Right lung (tissue), 10 donors: Measurements from ENCODE around the gene TGM4. TPM values are rescaled to one million over a fixed set of nuclear protein-coding genes. Genes with fewer than 3 reads are reported as not detected.
"Not testable (repeated sequence)": the region's sequence is repeated elsewhere in the genome, so short reads cannot be mapped to it uniquely, and the experiment has no call there.

Experiments used
- DNase-seq, 2 donors: peaks; one replicate each; pipeline ENCODE4 v3.0.0-alpha.2; 2013
- long read RNA-seq, 8 donors: transcript quantifications; one replicate each; lab custom pipeline, GENCODE V29; 2026
- polyA plus RNA-seq, 5 donors: library from polyadenylated mRNA; unstranded; fragments of 120-200 nt; gene quantifications; one replicate each; pipeline versions ENCODE4 v1.2.1 to v1.2.3, GENCODE V29; 2013; ENCODE audit warnings: inconsistent platforms in 1 of 5, low replicate concordance in 1 of 5; ENCODE audit not compliant: insufficient read length in 5 of 5, insufficient read depth in 1 of 5

Gene TGM4
- polyA plus RNA-seq, result under 1 TPM in 4 of 5 donors, not detected in 1; 0.03 to 0.09 (median 0.05) TPM
- long read RNA-seq, donor 1, result 0 reads
- long read RNA-seq, donor 2, partial matches to known transcripts, result 28 of 28 reads
- long read RNA-seq, donor 2, other reads (novel, unspliced or antisense), result 0 of 28 reads
- long read RNA-seq, donor 3, result 0 reads
- long read RNA-seq, donor 4, result 0 reads
- long read RNA-seq, donor 5, result 0 reads
- long read RNA-seq, donor 6, partial matches to known transcripts, result 30 of 30 reads
- long read RNA-seq, donor 6, other reads (novel, unspliced or antisense), result 0 of 30 reads
- long read RNA-seq, donor 7, result 0 reads
- long read RNA-seq, donor 8, result 0 reads

DNA sequence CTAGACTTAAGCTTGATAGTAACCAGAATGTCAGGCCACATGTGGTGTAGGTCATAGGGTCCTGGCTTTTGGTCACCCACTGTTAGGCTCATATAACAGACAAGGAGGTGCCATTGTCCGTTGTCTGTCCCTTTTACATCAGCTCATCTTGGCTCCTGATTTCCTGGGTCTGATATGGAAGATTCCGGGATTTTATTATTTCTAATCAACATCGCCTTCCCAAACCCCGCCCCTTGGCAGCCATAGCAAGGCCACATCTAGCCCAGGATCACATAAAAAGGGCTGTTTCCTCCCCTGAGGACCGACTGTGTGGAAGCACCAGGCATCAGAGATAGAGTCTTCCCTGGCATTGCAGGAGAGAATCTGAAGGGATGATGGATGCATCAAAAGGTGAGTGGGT, at the start of gene TGM4:
Gene TGM4 (plus strand): TSS at position 301 of the 400 bp plus-strand sequence. CDS start 71 bp downstream, at position 372.
- DNase-seq, result no peak

DNA sequence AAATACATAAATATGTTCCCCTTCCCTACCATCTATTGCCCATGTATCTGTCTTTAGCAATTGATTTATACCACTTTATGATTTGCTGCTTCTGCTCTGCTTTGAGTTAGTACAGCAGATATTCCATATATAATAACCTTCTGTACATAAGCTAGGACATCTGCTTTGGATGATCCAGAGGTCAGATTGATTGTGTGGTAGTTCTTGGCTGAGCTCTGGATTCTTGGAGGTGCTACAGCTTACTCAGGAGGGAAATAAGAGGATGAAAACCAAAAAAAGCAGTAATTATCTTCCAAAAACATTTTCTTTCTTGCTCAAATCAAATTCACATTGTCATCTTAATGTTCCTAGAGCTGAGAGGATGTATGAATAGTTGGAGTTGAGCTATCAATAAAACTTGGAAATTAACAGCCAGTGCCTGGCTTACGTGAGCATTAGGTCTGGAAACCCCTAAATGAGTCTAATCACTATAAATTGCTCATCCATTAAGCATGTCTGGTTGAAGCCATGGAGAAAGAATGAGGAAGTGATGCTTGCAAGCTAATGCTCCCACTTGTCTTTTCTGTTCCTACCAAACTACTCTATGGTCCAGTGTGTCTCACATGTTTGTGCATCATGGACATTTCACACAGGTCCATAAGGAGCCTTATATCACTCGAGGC, 49.0 kb upstream of the TGM4 start:
- no peak for DNase-seq

DNA sequence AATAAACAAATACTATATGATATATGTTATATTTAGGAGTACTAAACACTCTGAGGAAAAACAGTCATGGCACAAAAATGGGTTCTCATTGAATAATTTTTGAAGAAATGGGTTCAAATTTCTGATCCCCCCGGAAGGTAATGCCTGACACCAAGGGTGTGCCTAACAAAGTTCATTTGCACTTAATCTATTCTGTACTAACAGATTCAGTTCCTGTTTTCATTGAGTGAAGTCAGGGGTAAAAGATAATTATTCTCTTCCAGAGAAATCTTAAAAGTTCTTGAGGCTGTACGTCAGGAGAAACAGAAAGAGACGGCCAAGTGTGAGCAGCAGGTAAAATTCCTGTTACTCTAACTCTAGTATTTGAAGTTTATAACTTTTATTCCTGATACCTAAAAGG, 47.2 kb upstream of the TGM4 start:
- no peak for DNase-seq

DNA sequence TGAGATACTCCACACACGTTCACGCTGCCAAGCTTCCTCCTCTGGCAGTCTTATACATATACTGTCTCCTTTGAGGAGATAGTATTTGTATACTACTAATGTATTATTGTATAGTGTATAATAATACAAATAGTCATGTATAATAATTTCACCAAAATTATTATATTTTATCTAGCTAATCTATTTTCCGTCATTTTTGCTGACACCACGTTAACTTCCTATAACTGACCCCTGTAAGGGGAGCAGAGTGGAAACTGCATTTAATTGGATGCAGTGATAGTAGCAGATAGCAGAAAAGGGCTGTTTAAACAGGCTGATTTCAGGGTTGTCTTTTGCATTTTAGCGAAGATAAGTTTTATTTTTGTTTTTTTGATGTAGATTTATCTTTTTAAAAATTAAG, 43.2 kb upstream of the TGM4 start:
- DNase-seq, result no peak

DNA sequence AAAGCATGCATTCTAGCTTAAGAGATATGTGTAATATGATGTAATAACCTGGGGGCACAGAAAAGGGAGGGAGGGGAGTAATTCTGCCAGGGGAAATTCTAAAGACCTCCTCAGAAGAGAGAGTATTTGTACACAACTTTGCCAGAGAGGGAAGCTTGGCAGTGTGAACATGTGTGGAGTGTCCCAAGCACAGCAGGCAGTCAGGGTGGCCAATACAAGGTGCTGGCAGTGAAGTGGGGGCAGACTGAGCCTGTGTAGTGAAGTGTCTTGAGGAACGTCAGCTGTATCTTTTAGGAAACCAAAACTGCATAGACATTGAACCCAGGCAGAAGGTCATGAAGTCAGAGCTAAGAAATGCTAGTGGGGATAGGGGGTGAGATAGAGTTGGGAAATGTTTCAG, 42.4 kb upstream of the TGM4 start:
- no peak for DNase-seq

DNA sequence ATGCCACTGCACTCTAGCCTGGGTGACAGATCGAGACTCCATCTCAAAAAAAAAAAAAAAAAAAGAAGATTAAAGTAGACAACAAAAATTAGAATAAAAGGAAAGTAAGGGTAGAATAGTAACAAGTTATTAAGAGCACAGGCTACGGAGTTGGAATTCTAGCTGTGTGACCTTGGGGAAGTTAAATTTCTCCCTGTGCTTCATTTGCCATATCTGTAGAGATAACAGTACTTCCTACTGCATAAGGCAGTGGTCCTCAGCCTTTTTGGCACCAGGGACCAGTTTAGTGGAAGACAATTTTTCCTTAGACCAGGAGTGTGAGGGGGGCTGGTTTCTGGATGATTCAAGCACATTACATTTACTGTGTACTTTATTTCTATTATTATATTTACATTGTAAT, 41.4 kb upstream of the TGM4 start:
- DNase-seq, result no peak

DNA sequence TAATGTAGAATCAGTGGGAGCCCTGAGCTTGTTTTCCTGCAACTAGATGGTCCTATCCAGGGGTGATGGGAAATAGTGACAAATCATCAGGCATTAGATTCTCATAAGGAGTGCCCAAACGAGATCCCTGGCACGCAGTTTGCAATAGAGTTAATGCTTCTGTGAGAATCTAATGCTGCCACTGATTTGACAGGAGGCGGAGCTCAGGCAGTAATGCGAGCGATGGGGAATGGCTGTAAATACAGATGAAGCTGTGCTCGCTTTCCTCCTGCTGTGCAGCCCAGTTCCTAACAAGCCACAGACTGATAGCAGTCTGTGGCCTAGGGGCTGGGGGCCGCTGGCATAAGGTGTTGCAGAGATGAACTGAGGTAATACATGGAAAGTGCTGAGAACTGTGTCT, 41.0 kb upstream of the TGM4 start:
- no peak for DNase-seq

DNA sequence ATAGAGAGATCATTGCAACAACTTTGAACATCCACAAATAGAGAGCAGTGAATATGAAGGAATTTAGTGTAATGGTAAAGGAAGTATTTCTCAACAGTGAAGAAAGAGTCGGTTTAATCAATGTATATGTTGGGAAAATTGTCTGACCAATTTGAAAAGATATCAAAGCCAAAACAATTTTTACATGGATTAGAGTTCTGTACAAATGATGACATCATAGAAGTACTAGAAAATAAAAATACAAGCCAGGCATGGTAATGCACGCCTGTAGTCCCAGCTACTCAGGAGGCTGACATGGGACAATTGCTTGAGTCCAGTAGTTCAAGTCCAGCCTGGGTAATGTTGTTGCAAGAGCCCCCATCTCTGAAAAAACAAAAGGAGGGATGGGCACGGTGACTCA, 38.7 kb upstream of the TGM4 start:
- no peak for DNase-seq

DNA sequence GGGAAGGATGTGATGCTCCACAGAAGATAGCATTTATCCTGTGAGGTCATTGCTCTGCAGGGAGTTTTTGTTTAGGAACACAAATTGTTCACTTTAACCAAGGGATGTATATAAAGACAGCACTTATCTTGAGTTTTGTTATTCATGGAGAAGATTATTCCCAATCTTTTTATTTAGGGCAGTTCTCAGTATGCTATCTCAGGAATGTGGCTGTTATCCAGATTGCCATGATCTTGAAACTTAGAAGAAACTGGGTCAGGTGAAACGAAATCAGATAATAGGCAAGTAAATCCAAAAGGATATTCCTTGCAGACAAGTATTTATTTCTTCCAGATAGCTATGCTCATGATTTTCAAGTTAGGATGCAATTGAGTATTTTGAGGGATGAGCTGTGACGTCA, 32.0 kb upstream of the TGM4 start:
- DNase-seq, result no peak

DNA sequence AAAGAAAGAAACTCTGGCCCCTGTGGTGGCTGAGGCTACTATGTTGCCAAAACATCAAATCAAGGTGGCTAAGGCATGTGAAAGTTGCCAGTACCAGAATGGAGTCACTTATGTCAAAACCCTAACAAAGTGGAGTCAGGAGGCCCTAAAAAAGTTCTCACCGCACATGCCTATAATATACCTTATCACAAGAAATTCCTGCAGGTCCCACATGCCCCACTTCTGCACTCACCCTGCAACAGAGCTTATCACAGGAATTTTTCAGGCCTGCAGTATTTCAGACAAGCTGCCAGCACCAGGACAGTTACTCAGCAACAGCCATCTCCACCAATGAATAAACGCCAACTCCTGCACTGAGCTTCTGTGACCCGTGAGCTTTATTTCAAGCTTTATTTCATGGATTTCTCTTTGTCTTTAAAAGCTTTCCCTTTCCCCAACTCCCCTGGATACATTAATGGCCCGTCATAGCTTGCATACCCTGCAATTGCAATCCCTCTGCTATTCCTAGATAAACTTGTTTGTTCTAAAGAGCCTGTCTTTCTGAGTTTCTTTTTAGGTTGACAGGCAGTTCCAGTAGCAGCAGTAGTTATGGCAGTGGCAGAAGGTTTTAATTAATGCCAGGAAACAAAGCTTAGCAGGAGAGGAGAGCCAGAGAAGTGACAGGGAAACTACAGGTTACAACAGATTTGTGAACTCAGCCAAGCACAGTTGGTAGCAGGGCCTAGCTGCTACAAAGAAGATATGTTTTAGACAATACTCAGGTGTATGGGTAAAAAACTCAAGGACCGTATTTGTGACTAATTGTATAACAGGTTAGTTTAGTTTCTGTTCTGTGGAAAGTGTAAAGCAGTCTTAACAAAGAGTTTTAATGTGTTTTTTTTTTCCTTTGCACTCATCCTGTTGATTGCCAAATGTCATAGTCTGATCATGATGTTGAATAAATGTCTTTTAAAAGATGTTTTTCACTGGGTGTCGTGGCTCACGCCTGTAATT, 28.6 kb upstream of the TGM4 start:
- no peak for DNase-seq

DNA sequence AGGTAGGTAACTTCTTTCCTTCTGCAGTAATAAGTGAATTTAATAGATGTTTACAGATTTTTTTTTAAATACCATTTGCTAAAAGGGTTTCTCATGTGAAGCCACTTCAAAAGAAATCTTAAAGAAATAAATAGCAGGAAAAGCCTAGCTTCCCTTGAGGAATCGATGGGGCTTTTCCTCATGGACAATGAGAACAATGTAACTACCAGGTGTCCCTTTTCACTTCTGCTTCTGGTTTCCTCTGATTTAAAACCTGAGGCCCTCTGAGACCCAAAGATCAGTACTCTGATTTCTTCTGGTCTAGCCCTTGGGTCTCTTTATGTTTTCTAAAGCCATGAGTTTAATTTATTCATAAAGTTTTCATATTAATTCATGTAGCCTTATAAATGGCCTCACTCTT, 25.8 kb upstream of the TGM4 start:
- DNase-seq, result no peak

DNA sequence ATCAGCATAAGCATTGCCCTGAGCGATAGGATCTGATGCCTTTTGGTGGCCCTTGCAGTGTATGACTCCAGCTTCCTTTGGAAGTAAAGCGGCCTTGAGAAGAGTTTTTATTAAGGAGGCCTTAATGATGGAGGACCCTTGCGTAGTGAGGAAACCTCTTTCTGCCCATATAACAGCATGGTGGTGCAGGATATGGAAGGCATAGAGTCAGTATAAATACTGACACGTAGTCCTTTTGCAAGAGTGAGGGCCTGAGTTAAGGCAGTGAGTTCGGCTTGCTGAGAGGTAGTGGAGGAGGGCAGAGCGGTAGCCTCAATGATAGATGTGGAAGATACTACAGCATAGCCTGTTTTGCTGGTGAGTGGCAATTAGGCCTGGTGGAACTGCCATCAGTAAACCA, 17.7 kb upstream of the TGM4 start:
- DNase-seq, result not testable (repeated sequence)

DNA sequence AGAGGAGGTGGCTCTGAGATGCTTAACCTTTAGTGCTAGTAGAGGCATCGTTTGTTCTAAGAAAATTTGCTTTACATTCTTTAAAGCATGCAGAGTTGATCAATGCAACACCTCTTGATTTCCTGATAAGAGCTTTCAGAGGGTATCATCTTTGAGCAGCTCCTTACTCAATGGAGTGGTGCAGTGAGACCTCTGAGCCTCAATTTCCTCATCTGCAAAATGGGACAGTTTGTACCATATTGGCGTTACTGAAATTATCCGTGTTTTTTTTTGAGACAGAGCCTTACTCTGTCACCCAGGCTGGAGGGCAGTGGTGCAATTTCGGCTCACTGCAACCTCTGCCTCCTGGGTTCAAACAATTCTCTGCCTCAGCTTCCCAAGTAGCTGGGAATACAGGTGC, 14.3 kb upstream of the TGM4 start:
- no peak for DNase-seq

DNA sequence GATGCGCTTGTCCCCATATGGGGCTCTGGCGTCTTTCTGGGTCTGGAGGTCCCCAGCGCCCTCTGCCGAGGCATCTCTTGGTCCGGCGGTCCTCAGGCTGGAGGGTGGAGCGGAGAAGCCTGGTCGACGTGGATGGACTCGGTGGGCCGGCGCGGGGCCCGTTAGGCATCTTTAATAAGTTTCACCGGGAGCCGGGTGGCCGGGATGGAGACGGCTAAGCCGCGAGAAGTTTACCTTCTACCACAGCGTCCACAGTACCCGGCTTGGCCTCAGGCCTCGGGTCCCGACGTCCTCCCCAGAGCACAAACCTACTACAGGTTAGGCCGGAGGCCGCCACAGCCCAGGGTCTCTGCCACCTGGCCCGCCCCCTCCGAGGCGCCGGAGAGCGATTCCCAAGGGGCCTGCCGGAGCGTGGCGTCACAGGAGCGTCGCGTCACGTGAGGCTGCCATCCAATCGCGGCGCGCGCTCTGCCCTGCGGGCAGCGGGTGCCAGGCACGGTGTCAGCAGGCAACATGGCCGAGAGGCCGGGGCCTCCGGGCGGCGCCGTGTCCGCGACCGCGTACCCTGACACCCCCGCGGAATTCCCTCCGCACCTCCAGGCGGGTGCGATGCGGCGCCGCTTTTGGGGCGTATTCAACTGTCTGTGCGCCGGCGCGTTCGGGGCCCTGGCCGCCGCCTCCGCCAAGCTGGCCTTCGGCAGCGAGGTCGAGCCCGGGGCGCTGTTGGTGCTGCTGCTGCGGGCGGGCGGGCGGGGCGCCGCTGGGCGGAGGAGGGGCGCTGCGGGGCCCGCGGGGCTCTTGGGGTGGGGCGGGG, 12.8 kb upstream of the TGM4 start, which contains the start of gene TMEM42:
Gene TMEM42 (plus strand): TSS at position 501 of the 814 bp plus-strand sequence. CDS start 13 bp downstream, at position 514.
- DNase-seq, result peak; percentile 93

DNA sequence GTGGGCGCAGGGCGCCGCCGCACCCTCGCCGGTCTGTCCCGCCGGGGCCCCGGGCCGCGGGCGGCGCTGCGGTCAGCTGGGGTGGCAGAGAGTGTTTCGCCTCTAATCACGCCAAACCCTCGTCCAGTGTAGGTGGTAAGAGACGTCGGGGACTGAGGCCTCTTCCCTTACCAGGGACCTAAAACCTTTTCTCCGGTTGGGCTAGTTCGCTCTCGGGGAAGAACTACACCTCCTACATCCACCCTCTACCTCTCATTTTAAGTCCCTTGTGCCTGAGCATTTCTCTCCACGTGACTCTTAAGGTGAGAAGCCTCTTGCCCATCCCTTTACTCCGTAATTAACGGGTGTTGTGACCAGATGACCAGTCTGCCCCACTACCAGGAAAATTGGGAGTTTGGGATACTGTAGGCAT, 12.2 kb upstream of the TGM4 start:
- peak; percentile 25 to 34 for DNase-seq

DNA sequence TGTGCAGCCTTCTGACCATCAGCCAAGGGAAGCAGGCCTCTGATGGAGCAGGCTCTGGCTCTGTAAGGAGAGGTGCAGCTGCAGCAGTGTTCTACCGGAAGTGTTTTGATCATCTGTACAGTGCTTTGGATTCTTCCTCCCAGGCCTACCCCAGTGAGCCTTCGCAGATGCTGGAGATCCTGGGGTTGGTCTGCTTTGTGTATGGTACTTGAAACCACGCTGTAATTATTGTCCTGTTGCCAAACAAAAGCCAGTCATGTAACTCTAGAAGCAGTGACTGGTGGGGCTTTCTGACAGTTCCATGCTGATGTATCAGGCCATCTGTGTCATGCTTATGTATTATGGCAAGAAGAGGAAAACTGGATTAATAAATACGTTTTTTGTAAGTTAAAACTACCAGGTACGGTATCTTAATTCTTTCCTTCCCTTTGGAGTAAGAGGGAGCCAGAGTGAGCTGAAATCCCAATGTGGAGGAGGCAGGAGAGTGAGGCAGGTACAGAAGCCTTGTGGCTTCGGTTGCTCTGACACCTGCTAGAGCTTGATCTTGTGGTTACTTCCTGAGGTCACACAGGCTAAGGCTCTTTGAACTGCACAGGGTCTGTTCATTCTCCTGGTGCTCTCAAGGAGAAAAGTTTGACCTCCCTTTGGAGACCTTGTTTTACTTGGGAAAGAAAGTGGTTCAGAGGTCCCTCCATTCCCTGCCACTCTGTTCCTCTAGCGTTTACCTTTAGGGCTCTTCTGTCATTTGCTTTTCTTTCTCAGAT, 9.0 kb upstream of the TGM4 start:
- no peak for DNase-seq

DNA sequence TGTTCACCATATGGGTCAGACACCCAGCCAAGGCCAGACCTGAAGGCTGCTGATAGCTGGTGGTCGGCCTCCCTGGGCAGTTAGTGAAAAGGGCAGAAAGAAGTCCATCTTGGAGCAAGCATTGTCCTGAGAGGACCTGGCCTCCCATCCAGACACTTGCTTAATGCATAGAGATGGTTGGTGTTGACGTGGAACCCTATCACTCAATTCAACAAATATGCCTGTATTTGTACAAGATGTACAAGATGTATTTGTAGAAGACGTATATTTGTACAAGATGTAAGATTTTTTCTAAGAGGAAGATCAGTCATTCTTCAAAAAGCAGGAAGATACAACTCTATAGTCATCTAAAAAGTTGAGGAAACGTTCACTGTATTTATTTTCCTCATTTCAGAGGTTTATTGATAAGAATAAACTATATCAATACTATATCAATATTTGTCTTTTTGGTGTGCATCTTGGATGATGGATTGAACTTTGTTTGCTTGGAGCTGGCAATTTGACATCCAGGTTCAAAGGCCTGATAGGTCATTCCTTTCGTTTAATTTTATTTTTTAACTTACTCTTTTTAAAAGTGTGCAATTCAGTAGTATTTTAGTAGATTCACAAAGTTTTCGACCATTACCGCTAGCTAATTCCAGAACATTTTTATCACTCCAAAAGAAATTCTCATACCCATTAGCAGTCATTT, 6.8 kb upstream of the TGM4 start:
- DNase-seq, result no peak

DNA sequence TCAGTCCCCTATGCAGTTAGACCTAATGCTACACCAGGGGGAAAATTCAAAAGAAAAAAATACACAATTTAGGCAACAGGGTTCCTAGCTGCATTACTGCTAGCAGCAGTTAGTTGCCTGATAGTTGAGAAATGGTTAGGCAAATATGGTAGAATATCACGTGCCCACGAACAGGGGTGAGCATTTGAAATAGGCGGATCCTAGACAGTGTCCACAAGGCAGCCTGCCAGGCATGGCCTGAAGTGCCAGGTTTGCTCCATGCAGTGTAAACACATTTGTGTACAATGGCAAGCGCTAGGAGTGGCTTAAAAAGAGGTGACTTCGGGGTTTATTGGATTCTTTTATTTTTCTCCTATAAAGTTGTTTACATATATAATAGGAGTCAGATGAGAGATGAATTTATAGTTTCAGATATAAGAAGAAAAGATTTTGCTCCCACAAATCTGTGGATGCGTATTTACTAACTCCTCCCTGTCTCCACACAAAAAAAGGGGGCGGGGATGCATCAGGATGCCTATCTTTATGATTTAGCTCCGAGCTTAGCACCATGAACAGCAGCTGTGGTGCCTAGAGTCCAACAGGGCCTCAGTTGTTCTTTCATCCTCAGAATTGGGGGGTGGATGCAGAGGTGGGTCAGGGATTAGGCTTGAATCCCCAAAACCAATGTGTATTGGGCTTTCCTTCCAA, 3.9 kb upstream of the TGM4 start:
- DNase-seq, result no peak

DNA sequence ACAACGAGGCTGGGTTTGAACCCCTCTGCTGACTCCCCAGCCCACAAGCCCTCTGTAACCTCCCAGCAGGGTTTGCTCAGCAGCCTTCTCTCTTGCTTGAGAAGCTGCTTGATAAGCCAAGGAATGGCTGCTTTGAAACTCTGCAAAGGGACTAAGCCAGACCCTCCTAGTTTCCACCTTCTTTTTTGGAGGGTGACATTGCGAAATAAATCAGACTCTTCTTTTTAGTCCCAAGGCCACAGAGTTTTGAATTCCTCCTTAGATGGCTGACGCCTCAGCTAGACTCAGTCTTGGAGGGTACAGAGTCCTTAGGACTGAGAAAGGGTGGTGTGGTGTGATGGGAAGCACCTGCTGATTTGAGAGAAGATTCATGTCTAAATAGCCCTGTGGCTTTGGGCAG, 1.2 kb downstream of the TGM4 start:
- no peak for DNase-seq
